ENCODE data around the gene ABHD11.
"Not testable (repeated sequence)": the region's sequence is repeated elsewhere in the genome, so short reads cannot be mapped to it uniquely, and the experiment has no call there.

The ABHD11 gene

DNA sequence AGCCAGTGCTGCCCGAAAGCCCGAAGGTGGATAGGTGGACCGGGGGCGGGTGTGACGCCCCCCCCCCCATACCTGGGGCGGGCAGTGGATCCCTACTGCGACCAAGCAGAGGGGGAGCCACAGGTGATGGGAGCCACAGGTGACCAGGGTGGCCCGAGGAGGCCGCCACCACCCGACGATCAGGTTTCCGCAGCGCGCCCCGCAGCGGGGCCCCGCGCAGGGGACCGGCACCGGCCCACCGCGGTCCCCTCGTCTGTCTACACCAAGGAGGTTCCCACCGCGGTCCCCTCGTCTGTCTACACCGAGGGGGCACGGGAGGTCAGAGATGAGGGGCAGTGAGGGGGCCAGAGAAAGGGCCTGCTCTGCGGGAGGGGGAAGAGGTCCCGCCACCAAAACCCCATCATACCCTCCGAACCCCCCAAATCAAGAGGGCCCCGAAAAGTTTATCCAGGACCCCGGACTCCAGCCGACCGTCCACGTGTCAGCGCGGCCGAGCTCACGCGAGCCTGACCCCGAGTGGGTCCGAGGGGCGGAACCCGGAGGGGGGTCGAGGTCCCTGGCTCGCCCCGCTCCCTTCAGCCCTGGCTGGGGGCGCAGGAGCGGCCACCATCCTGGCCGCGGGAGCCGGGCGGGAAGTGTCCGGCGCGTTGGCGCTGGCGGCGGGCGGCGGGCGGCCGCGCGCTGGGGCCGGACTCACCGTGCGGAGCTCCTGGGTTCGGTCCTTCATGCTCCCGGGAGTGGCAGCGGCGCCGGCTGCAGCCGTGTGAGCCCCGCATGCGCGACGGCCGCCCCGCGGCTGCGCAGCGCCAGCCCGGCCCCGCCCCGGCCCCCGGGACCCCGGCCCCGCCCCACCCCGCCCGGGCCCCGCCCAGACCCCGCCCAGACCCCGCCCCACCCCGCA is 19.4 kb downstream of the ABHD11 start, which contains the start of gene STX1A:
STX1A (minus strand) TSS at position 765 of the 901 bp plus-strand sequence; CDS start at position 727, 38 bp downstream.
- DNase-seq (ENCODE audit: low spot score): peak; percentile 99

DNA sequence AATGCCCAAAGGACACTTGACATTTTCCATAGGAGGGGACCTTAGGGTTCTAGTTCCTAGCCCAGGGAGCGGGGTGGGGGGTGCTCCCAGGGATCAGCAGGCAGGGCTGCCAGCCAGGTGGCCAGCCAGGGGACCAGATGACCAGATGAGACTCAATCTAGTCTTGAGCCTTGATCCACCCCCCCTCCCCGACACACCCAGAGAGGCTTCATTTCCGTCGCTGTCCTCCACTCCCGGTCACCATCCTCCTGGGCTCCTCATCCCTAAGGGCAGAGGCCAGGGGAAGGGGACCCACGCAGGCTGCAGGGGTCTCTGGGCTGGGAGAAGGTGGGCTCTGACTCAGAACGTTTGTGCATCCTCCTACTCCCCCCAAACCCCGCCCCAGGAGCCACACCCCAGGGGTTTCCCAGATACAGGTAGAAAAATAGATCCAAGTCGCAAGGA is 20.1 kb downstream of the ABHD11 start:
- DNase-seq (ENCODE audit: low spot score): no peak

DNA sequence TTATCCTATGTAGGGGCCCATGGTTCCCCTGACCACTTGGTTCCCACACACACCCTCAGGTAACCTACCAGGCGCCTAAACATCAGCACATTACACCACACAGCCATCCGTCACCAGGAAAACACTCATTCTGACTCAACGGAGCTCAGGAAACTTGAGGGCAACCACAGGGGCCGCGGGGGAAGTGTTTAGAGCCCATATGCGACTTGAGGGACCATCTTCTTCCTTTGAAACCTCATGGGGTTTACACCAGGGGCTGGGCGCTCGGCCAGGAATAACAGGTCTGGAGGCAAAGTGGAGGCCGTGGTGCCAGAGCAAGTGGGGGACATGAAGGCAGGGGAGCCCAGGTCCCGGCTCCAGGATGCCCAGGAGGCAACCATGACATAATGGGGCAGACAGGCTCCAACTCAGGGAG is 20.6 kb downstream of the ABHD11 start:
- DNase-seq (ENCODE audit: low spot score): no peak

DNA sequence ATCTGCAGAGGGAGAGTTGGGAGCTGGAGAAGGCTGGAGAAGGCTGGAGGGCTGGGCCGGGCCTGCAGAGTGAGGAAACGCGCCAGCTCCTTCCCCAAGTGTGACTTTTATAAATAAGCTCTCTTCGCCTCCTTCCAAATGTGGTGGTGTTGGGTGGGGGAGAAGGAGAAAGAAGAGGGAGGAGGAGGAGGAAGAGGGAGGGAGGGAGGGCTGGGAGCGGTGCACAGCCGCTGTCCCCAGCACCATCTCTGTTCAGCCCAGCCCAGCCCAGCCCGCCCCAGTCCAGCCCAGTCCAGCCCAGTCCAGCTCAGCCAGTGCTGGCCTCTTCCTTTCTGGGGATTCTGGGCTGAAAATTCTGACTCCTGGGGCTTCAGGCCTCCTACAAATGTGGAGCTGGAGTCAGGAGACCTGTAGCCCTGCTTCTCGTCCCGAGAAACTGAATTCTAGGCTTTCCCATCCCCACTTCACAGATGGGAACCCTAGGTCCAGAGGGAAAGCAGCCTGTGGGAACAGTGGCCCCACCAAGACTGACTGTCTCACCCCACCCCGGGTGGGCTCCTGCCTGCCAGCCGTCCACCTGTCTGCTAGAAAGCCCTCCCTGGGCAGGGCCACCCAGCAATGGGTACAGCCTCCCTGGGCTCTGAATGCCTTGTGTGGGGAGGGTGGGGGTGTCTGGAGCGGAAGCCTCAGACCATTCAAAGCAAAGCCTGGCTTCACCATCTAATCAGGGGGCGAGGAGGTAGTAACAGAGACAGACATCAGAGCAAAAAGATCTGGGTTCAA is 21.4 kb downstream of the ABHD11 start:
- no peak for DNase-seq (ENCODE audit: low spot score)

DNA sequence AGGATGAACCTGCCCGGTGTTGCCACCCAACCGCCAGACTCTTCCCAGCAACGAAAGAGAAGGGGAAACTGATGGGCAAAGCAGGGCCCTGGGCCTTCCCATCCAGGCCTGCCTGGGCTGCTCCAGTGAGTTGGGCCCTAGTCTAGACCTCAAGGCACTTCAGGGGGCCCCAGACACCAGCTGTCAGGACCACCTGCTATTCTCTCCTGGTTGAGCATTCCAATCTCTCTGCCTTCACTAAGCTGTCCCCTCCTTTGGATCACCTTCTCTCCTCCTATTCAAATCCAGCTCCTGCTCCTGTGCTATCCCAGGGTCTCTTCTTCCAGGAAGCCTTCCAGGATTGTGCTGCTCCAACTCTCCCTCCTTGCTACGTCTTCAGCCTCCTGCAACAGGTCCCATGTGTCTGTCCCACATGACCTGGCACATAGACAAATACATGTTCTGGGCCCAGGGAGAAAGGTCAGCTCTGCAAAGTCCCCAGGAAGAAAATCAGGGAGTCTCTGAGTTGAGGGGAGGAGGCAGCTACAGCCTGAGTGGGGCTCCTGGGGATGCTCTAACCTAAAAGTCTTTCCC is 22.2 kb downstream of the ABHD11 start:
- no peak for DNase-seq (ENCODE audit: low spot score)

DNA sequence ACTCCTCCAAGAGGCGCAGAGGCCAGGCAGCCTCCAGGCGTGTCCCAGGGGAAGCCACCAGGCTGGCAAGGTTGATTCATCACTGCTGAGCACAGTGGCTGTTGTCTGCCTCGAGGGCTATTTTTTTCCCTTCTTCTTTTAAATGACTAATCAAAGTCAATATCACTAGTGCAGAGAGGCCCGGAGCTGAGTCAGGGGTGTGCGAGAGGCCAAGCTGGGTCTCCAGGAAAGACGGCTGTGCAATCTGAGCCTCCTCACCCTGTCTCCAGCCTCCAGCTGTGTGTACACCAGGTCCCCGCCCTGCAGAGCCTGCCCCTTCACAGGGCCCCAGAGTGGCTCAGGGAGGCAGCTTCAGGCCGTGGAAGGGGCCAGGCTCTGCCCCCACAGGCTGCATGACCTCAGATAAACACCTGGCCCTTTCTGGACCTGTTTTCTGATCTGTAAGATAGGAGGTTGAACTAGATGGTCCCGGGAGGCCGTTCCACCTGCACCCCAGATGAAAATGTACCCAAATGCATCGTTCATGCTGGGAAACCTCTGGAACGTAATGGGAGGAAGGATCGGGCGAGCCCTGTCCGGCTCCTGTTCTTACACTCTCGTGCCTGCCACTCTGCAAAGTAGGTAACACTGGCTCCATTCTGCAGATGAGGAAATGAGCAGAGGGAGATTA is 22.8 kb downstream of the ABHD11 start:
- no peak for DNase-seq (ENCODE audit: low spot score)

DNA sequence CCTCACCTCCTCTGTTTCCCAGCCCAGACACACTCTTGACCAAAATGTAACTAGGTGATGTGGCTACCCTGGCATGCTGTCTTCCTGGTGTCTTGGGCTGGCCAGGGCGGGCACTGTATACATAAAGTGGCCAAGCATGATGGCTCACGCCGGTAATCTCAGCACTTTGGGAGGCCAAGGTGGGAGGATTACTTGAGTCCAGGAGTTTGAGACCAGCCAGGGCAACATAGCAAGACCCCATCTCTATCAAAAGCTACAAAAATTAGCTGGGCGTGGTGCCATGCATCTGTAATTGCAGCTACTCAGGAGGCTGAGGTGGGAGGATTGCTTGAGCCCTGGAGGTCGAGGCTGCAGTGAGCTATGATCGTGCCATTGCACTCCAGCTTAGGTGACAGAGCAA is 25.3 kb downstream of the ABHD11 start:
- DNase-seq (ENCODE audit: low spot score): not testable (repeated sequence)

DNA sequence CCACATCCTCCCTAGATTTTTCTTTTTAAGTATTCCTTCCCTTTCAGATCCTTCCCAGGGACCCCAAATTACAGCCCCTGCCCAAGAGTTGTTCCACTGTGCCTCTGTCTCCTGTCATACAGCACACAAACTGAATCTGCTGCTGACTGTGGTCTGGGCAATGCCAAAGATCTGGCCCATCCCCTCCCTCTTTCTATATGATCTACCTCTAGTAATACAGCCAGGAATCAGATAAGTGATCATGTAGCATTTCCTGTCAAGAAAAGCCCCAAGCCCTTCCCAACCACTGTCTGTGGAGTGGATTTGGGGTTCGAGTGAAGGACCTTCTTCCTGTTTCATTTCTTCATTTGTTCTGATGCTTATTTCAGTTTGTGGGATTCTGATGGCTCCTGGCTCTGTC is 25.8 kb downstream of the ABHD11 start:
- no peak for DNase-seq (ENCODE audit: low spot score)

DNA sequence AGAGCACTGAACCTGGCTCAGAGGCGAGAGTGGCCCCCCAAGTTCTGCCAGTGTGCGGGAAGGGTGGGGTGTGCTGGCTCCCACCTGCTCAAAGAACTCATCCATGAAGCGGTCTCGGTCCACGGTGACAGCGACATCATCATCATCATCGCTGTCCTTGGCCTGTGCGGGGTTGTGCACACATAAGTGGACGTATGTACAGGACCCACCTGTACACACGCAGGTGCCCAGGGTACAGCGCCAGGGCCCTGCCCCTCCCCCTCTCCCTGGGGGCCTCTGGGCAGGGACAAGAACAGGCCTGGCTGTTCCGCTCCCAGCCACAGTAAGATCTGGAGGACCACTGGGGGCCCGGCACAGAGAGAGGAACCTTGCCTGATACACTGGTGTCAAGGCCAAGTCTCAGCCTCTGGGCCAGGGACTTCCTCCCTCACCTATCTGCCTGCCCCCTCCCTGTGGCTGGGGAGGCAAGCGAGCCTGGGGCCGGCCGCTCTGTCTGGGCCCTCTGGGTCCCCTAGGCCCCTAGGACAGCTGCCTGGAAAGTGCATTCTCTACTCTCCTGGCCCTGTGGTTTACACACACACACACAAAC is 29.5 kb downstream of the ABHD11 start:
- DNase-seq (ENCODE audit: low spot score): peak; percentile 10

DNA sequence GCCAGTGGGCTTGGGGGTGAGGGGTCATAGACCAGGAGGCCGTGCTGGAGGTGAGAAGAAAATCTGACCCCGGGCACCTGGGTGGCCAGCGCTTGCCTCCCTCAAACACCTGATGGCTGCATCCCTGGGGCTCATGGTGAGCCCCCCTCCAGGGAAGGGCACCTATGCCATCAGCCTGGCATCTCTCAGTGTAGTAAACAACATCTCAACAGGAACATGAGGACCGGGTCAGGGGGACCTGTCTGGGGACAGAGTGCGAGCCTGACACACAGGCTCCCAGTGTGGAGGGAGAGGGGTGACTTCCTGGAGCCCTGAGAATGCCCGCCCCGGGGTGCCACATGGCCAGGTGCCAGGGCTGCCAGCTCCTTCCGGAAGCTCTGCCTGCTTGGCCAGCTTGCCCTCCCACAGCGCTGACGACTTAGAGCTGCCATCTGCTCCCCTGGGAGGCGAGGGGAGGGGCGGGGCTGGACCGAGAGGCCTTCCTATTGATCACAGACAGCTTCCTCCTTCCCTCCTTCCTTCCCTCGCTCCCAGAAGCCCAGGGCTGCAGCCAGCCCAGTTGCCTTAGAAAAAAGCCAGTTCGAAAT is 31.5 kb downstream of the ABHD11 start:
- peak; percentile 89 for DNase-seq (ENCODE audit: low spot score)

DNA sequence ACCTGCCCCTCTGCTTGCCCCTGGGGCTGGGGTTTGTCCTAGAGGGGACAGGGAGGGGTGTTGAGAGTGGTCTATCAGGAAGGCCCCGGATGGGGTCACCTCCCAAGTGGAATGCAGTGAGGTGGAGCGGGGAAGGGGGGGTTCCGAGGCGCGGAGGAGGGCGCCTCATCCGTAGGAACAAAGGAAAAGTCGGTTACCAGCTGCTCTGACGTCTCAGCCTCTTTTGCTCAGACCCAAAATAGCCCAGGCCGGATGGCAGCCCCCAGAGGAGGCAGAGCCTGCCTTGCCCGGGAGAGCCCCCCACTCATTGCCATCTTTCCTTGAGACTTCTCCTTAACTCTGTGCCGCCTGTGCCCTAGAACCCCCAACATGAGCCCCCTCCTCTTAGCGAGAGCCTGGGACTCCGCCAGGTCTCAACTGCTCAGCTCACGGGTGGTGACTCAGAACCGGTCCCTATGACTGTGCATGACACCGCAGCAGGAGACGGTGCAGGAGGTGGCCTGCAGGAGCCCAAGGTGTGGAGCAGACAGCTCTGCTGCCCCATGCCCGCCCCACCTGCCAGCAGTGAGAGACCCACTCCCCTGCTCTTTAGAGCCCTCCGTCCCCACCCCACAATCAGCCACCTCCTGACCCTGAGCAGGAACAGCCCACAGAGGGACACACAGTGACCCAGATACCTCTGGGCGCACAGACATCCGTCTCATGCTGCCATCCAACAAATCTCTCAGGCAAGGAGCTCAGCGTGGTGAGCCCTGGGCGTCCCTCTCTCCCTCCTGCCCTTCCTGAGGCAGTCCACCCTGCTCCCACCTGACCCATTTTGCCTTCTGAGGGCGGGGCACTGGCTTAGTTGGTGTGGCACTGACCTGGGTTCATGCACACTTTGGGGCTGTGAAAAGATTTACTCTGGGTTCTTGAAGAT is 32.2 kb downstream of the ABHD11 start:
- peak; percentile 50 for DNase-seq (ENCODE audit: low spot score)

DNA sequence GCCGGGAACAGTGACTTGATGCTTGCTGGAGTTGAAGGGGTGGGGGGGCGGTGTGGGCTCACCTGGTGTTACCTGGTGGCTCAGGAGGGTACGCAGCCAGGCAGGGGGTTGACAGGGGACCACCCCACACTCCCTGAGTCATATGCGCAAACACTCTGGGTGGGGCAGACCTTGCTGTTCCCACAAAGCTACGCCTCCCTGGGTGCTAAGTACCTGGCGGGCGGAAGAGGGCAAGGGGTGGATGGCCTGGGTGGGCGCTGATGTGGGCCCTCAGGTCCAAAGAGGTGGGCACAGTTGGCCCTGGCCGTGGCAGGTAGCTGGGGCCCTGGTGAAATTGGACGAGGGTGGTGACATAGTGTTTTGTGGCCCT is 33.1 kb downstream of the ABHD11 start:
- DNase-seq (ENCODE audit: low spot score): no peak

DNA sequence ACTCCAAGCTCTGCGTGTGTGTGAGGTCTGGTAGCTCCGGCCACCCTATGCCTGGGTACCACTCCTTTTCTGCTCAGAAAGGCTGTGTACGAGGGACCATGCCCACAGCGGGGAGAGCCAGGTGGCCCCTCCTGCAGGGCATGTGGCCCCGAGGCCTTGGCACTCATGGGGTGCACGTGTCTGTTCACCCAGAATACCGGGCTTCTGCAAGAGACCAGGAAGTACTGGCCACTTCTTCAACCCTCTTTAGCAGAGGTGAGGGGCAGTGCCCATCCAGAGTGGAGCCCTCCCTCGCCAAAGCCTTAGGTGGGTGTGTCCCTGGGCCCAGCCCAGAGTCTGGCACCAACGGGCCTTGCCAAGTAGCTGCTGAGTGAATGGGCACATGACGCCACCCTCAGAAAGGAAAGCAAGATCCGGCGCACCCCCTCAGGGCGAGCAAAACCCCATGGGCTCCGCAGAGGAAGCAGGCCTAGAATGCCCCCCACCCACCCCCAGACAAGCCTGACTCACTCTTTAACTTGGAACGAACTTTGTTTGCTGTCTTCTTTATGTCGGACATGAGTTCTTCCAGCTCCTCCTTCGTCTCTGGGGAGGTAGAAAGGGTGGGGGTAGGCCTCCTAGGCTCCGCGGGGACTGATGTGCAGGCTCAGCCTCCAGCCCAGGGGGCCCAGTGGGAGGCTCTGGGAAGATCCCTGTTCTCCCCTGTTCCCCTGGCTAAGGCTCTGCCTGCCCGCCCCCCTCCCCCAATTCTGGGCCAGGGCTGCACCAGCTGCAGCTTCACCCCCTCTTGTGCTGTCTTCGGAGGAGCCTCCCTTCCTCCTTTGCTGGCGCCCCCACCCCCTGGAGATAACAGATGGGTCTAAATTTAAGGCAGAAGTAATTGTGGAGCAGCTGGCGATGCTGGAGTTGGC is 33.7 kb downstream of the ABHD11 start:
- DNase-seq (ENCODE audit: low spot score): peak; percentile 85

DNA sequence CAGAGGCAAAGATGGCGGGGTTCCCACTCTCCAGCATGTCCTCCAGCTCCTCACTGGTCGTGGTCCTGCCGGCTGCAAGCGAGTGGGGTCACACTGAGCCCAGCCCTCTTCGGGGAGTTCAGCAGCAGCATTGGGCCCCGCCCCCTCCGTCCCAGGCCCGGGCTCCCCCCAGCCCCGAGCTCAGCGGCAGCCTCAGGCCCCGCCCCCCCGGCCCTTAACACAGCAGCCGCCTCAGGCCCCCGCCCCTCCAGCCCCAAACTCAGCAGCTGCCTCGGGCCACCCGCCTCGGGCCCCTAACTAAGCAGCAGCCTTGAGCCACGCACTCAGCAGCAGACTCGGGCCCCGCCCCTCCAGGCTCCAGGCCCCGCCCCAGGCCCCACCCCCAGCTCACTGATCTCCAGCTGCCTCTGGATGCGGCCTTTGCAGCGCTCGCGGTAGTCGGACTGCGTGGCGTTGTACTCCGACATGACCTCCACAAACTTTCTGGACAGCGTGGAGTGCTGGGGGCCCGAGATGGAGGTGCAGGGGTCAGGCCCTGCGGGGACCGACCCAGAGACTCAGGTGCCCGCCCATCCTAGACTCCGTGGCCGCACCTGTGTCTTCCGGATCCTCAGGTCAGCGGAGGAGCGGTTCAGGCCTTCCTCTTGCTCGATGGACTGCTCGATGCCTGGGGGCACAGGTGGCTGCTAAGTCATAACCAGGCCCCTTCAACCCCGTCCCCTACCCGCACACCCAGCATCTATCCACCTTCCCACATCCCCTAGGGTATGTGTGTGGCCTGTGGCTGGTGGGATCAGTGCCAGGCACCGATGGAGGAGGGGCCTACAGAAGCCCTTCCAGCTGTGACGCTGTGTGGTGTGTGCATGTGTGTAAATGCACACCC is 34.6 kb downstream of the ABHD11 start:
- peak; percentile 73 for DNase-seq (ENCODE audit: low spot score)

DNA sequence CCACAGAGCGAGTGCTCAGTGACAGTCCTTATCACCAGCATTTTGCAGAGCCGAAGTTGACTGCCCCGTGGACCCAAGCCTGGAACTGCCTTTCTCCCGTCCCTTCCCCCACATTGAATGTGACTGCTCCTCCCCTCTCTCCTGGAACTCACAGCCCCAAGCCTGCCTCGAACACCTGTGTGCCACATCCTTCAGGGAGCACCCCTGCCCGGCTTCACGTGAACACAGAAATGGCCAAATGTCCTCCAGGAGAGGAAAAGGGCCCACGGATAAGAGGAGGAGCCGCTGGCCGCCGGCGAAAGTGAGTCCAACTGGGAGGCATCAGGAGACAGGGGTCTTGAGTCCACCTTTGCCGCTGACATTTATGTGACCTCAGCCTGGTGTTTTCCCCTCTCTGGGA is 35.4 kb downstream of the ABHD11 start:
- DNase-seq (ENCODE audit: low spot score): no peak

DNA sequence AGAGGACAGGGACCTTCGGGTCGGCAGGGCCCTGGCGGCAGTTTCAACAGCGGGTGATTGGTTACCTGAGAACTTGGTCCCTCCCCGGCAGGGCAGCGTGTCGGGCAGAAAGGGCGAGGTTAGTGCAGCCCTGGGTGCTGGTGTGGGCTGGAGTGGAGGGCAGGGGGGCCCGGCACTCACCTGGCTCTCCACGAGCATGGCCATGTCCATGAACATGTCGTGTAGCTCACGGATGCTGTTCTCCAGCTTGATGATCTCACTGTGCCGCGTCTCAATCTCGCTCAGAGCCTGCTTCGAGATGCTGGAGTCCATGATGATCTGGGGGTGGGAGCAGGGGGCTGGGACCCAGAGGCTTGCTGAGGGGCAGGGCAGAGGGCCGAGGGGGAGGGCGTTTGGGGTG is 35.9 kb downstream of the ABHD11 start:
- no peak for DNase-seq (ENCODE audit: low spot score)

DNA sequence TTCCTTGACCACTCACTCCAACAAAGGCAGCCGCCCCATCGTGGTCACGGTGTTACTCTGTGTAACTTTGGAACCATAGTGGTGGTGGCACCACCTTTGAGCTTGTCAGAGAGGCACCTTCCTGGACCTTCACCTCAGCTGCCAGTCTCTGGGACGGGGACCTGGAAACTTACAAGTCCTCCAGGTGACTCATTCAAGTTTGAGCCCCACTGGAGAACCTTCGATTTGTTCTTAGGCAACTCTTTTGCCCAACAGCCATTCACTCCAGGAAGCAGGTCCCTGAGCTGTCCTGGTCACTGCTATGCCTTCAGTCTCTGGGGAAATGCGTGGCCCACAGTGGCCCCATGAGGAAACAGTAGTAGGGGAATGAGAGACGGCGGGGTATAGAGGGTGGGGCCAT is 36.4 kb downstream of the ABHD11 start:
- DNase-seq (ENCODE audit: low spot score): no peak

DNA sequence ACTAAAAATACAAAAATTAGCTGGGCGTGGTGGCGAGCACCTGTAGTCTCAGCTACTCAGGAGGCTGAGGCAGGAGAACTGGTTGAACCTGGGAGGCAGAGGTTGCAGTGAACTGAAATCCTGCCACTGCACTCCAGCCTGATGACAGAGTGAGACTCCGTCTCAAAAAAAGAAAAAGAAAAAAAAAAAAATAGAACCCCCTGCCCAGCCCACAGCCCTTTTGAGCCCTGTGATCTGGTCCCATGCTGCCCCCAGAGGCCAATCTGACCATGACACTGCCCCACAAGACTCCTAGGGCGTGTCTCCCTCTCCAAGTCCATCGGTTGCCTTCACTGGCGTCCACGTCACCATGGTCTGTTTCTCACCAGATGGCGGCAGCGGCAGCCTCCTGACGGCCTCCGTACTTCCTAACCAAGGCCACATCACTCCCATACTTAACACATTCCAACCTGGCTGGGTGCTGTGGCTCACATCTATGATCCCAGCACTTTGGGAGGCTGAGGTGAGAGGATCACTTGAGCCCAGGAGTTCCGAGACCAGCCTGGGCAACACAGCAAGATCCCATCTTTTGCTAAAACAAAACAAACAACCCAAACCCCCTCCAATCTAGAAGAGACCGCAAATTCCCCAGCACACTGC is 37.1 kb downstream of the ABHD11 start:
- DNase-seq (ENCODE audit: low spot score): peak; percentile 74

All from D341Med (cell line).